Measurements from ENCODE around the gene SMIM38.
A peak's percentile ranks its signal among the peaks of the same experiment; 100 is the strongest.
"Not testable (repeated sequence)": the region's sequence is repeated elsewhere in the genome, so short reads cannot be mapped to it uniquely, and the experiment has no call there.

The SMIM38 gene

DNA sequence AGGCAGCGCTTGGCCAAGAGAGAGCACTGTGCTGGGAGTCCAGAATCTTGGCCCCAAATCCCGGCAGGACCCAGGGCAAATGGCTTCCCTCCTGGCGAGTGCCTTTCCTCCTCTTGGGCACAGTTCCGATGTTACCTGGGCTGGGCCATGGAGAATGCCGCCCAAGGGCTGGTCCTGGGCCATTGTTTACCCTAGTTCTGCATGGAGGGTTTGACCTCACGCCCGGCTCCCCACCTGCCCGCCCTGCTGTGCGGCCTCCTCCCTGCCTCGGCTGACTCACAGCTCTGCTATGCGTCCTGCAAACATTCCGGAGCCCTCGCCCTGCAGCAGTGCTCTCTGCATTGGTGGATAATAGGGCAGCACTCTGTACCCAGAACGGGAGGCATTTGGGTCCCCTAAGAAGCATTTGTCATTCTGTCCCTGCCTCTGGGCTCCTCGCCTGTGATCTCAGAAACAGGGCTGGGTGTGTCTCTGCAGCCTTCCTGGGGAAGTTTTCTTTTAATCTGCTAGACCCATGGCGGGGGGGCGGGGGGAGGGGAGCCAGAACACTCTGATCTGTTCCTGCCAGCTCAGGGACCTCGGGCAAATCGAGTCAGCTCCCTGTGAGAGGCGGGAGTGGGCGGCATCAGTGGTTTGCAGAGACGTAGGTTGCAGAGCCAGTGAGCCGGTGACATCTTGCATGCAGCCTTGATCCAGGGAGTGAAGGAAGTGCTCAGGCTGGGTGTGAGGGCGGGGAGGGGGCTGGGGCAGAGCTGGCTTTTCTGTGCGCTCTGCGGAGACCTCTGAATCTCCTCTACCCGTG is 32.9 kb upstream of the SMIM38 start:
- DNase-seq: peak; percentile 44

DNA sequence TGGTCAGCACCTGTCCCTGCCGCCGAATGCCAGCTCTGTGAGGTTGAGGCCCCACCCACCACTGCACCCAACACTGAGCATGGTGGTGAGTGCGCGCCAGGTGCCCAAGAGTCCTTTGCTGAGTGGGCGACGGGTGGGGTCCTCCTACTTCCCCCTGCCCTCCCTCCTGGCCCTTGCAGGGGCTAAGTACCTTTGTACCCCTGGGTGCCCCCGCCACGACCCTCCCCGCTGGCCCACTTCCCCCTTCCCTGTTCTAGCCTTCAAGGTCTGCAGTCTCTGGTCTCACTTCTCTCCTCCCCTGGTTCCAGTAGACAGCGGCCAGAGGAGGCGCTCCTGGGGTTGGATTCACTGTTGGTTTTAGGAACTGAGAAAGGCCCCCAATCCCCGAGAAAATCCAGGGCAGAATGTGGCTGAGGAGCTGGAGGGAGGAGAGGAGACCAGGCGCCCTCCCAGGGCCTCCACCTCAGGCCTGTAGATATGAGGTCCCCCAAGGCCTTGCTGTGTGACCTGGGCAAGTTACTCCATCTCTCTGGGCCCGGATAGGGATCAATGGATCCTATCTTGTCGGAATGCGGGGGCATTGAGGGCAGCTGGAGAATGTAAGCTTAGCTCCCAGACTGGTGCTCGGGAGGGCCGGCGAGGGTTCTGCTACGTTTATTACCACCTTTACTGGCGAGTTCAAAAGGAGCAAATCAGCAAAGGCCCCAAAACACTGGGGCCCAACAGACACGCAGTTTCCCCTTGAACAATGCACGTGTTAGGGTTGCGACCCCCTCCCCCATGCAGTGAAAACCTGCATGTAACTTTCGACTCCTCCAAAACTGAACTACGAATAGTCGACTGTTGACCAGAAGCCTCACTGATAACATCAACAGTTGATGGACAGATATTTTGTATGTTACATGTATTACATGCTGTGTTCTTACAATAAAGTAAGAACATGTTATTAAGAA is 31.9 kb upstream of the SMIM38 start:
- DNase-seq: no peak

DNA sequence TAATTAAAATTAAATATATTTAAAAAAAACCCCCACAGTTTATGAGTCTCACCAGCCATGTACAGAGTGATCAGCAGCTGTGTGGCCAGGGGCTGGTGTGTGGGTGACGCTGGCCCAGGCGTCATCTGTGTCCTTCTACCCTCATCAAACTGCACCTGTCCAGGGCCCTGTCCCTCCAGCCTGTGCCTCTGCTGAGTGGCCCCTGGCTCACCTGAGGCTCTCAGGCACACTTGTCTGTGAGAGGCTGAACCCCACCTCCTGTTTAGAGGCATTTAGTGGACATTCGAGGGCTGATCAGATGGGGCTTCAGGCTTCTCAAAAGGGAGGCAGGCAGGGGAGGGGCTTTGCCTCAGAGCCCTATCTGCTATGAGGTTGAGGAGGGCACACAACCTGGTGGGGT is 29.9 kb upstream of the SMIM38 start:
- DNase-seq: no peak

DNA sequence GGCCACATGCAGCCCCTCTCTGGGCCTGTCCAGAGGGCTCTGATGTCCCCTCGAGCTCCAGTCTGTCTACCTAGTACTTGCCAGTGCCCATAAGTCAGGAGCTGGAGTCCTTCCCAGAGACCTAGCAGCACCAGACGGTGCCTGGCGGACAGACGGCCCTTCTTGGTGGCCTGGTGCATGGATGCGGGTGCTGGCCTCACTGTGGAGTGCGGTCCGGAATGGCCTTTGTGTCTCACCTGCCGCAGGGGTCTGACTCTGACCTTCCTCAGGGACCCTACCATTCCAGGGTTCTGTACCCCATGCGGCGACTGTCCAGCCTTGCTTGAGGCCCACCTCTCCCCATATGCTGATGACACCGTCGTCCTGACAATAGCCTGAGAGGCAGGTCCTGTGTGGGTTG is 29.4 kb upstream of the SMIM38 start:
- no peak for DNase-seq

DNA sequence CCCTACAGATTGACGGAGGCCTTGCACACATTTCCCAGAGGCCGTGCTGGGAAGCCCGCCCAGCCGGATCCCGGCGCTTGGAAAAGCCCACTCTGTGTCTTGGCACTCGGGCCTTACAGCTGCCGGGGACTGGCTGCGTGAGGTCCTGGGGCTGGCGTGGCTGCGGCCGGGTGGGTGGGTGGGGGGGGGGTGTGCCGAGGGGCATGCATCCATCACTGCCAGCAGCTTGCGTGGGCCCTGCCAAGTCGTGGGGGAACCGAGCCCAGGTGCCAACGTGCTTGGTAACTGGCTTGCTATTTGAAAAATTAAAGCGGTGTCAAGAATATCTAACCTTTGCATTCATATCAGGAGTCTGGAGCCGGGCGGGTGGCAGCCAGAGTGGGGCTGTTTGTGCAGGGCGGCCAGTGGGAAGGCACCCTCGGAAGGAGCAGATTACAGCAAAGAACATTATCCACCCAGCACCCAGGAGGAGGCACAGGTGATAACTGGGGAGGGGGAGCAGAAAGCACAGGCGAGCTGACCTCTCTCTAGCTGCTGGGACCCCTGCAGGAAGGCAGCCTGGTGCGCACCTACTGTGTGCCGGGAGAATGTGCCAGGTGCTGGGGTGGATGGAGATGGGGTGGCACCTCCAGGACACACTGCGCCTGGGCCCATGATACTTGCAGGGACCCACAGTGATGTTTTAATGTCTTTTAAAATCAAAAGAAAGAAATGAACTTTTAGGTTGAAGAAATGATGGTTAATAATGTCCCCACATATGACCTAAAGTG is 28.5 kb upstream of the SMIM38 start:
- no peak for DNase-seq

GRCh38 chr11:69127884-69128283 is 27.9 kb upstream of the SMIM38 start:
- no peak for DNase-seq

DNA sequence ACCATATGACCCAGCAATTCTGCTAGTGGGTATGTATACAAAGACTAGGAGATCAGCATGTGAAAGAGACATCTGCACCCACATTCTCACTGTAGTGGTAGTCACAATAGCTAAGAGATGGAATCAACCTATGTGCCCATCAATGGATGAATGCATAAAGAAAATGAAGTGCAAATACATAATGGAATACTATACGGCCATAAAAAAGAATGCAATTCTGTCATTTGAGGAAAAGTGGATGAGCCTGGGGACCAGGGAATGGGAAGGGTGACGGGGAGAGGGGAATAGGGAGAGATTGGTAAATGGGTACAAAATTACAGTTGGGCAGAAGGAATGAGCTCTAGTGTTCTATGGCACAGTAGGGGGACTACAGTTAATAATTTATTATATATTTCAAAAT is 26.7 kb upstream of the SMIM38 start:
- DNase-seq: no peak

DNA sequence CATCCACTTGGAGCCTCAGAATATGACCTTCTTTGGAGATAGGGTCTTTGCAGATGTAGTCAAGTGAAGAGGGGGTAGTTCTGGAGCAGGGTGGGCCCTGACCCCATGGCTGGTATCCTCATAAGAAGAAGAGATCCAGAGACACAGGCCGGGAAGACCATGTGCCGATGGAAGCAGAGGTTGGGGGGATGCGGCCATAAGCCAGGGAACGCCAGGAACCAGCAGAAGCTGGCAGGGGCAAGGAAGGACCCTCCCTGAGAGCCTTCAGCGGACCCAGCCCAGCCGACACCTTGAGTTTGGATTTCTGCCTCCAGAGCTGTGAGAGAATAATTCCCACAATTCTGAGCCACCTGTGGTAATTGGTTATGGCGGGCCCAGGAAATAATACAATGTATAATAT is 26.1 kb upstream of the SMIM38 start:
- no peak for DNase-seq

GRCh38 chr11:69130654-69131053 is 25.1 kb upstream of the SMIM38 start:
- no peak for DNase-seq

DNA sequence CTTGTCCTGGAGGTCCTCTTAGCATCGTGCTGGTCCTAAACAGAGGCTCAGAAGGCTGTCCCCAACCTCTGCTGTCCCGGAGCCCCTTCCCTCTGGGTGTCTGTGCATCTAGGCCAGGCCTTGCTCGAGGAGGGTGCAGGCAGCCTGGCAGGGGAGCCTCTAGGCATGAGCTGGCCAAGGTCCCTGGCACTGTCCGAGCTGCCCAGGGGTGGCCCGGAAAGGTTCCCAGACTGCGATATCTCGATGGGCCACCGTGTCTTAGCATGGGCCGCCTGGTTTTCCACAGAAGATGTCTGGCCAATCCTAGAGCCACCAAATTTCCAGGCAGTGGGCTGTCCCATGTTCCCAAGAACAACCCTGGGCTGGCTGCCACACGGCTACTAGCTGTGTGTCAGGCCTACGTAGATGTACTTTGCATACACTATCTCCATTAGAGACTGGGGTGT is 24.6 kb upstream of the SMIM38 start:
- DNase-seq: no peak

DNA sequence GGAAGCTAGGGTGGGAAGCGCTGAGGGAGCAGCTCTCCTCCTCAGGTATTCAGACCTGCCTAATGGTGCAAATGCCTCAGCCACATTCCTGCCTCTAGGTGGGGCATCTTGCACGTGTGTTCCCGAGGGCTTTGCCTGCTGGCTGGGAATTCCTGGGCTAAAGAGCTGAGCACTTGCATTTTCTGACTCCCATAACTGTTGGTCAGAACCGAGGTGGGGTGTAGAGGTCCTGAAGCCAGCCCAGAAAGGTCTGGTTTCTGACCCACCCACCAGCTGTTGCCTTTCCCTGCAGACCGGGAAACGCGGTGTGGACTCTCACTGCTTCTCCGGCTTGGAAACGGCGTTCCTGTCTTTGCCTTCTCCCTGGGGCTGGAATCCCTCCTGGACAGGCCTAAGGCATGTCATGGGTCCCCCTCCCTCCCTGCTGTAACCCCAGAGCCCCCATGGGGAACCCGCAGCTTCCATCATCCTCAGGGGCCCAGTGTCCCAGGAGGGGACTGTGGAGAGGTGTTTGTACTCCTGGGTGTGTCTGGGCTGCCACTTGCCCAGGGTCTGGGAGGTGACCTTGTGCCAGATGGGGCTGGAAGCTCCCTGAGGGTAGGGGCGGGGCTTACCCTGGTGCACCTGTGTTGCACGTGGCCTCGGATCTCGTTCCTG is 24.0 kb upstream of the SMIM38 start:
- DNase-seq: no peak

- no peak for DNase-seq
These were observed 23.4 kb upstream of the SMIM38 start for GRCh38 chr11:69132301-69132670.

- no peak for DNase-seq
These were observed 22.5 kb upstream of the SMIM38 start for GRCh38 chr11:69133251-69133650.

GRCh38 chr11:69134182-69134581 is 21.6 kb upstream of the SMIM38 start:
- not testable (repeated sequence) for DNase-seq

GRCh38 chr11:69134957-69135356 is 20.8 kb upstream of the SMIM38 start:
- DNase-seq: no peak

GRCh38 chr11:69135420-69136363 is 20.0 kb upstream of the SMIM38 start:
- DNase-seq: no peak

DNA sequence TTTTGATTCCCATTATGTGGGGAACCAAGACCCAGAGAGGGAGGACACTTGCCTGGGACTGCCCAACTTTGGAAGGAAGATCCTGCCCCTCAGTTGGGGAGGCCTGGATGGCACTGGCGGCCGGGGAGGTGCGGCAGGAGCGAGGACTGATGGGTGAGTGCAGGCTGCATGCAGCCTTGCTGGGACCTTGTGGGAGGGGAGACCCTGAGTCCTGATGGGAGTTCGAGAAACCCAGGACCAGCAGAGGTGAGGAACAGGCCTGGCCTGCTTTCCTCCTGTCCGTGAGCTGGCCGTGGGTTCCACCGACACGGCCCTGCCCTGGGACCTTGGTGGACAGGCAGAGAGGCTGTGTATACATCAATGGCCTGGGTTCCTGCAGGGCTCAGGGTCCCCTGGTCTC is 19.3 kb upstream of the SMIM38 start:
- DNase-seq: no peak

DNA sequence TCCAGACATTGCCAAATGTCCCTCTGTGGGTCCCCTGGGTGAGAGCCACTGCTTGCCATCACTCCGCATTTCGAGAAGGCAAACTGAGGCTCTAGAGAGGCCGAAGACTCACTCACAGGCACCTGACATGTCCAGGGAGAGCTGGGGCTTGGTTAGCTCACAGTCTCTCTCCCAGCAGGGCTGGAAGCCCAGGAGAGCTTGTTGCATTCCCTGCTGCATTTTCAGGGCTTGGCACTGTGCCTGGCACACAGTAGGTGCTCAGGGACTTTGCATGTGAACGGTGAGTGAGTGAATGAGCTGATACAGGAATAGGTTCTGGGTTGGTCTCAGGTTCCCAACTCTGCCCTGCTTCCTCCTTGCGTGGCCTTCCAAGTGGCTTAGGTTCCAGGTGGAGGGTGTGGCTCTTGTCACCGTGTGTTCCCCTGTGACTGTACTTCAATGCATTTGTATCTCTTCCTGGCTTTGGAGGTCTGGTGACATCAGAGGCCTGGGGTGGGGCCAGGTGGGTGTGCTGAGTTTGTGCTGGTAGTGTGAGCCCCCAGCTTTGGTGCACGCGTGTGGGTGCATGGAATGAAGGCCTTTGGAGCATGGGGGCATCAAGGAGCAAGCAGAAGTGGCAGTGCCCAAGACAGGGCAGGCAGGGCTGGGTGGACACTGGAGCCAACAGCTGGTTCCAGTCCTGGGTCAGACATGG is 18.4 kb upstream of the SMIM38 start:
- DNase-seq: no peak

- no peak for DNase-seq
These were observed 17.5 kb upstream of the SMIM38 start for GRCh38 chr11:69138265-69138664.

- not testable (repeated sequence) for DNase-seq
These were observed 15.6 kb upstream of the SMIM38 start for GRCh38 chr11:69140161-69140560.

DNA sequence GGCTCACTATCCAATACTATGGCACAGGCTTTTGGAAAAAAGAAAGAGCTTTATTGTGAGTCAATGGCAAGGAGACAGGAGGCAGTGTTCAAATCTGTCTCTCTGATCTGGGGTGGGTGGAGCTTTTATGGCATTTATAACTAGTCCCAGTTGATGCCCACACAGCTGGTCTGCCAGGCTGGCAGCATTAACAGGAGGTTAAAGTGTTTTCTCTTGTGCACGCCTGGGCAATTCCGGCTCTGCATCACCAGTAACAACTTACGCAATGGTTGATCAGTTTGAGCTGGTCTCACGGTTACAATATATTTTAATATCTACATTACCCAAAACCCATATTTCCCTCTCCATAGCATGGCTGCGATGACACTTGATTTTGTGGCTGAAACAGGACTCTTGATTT is 15.1 kb upstream of the SMIM38 start:
- DNase-seq: no peak

Measured in GDM1 (cell line).